Fibroblast of gingiva (primary cell): ENCODE results near the gene KCNJ2.

Source experiments
- DNase-seq: peaks from one replicate; pipeline ENCODE4 v3.0.0-alpha.2; 2011; ENCODE audit warnings: low read depth

KCNJ2 gene

GRCh38 chr17:70159980-70160379 is 9.4 kb upstream of the KCNJ2 start:
- no peak for DNase-seq

- DNase-seq = no peak
Measured at GRCh38 chr17:70161519-70161918, 7.8 kb upstream of the KCNJ2 start.

DNA sequence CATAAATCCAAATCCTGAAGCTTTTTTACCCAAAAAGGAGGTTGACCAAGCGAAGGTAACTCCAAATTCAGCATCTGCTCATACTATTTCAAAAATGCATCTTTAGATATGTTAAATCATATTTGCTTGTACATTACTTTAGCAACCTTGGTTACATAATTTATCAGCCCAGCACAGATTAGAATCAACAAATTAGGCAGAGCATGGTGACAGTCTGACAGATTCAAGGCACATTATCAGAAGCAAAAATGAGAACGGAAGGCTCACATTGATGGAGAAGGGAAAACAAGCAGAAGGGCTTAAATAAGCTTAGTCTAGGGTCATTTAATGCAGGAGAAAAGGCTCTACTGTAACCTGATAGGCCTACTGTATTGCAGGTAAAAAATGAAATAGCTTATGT is 3.9 kb upstream of the KCNJ2 start:
- no peak for DNase-seq

DNA sequence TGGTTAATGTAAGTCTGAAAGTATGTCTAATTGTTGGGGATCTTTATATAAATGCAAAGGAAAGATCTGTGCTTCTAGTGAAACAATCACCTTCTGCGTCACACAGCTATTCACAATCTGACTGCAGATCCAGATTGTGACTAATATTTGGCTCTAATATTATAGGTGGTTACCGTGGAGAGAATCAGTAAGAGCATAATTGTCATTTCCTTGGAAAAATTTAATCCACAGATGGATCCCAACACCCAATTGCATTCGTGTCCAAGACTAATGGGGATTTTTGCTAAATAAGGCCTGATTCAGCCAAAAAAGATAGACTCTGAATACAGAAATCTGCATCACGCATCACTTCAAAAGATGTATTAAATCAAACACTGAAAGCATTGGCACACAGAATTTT is 2.7 kb upstream of the KCNJ2 start:
- no peak for DNase-seq

DNA sequence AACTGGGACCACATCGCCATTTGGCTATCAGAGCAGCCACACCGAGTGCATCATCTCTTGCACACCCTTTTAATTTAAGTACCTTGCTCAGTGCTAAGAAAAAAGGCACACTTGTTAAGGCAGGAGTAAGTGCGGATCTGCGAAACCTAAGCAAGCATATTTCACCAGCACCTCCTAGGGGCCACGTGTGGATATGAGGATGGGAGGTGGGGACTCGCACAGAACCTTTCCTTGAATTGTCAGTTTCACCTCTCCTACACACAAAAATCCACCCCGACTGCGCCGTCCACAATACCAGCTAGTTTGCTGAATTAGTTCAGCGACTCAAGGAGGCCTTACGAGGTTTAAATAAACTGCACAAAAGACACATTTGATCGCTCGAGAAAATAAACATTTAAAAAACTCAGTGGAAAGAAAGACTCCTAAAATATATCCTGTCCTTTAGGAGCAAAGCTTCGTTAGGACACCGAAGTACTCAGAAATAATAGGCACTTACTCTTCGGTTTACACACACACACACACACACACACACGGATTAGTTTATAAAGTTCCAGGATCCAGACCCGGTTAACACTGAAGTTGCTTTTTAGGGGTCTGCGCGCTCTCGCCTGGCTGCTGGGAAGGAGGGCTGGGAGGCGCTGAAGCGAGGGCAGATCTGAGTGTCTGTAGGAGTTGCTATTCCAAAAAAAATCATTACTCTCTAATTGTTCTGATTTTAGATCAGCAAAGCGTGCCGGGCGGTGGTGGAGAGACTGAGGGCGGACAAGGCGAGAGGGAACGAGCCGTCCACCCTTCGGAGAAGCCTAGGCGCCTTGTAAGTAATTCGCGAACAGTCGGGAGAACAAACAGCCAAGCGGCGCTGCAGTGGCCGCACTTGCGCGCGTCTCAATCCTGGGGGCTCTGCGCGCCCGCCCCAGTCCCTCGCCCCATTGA is 1.0 kb upstream of the KCNJ2 start:
- peak; percentile 63 for DNase-seq

DNA sequence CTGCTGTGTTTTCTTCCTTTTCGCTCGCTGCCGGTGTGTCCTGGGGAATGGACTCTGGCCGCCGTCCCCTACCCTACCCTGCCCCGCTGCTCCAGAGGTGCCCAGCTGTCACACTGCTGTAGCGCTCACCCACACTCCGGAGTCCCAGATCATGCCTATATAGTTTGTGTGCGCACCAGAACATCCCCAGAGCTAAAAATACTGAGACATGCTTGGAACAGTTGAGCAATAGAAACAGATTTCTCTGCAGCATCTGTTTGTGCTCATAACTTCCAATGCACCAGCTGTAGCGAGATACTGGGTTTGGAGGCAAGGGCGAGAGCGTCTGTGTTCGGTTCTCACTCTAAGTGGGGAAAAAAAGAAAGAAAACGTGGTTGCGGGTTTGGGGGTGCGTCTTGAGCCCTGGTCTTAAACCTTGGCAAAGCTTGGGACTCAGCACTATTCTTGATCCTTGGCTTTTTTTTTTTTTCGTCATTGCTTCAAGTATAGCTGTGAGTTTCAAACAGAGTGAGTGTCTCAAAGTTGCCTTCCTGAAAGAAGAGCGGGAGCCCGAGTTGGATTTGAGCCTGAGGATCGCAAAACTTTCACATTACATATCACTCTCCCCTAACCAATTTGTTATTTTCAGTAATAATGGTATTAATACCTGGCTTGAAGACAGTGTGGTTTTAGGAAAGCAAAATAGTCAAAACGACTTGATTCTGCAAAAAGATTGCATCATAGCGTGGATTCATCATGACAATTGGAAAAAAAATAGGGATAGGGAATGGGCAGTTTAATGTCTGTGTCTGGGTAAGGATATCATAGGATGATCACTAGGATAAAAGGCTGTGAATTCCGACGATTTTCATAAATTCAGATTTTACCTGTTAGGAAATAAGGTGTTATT is 621 bp downstream of the KCNJ2 start:
- peak; percentile 61 for DNase-seq

- no peak for DNase-seq
Measured at GRCh38 chr17:70171159-70171558, 1.8 kb downstream of the KCNJ2 start.

DNA sequence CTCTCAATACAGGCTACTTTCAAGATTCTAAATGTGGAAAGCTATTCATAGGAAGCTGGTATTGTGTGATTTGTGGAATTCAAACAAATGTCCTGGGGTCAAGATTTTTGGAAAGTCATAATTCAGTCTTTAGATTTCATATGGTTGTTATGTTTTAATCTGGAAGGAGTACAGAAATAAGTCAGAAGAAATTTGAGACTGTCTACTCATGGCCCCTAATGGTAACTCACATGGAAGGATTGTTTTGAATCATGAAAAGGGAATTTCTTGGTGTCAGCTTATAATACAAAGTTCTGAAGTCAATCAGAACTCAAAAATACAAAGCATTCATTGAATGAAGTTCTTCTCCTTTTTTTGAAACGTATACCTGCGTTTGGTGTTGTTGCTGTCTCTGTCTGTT is 3.1 kb downstream of the KCNJ2 start:
- peak; percentile 17 for DNase-seq

DNA sequence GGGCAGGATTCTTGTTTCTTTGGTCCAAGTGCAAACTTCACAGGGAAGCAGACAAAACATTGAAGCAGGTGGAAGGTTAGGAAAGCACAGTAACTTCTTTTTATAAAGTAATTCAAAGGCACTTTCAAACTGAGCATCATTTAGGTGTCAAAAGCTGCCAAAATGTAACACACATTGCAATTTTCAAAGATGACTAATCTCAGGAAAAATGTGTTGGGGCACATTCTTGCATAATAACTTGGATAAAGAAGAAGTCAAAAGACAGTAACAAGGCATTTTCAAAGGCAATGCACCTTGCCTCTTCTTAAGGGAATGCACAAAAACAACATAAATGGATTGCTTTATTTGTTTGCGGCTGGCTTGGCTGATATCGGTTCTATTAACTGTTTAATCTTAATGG is 3.6 kb downstream of the KCNJ2 start:
- no peak for DNase-seq

- DNase-seq = no peak
Measured at GRCh38 chr17:70173681-70174080, 4.3 kb downstream of the KCNJ2 start.

DNA sequence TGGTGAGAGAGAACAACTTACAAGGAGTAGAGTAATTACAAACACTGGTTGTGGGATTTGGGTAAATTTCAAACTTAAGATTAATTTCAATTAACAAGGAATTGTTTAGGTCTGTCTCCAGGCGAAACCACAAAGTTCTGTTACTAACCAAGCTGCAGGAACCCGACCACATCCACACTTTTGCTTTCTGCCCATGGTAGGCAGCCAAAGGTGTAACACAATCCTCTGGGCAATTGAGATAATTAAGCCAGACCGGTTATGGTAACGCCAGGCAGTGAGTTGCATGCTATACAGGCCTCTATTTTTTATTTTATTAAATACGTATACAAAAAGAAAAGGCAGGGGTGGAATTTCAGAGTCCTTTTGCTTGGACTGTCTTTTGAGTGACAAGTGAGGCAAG is 12.0 kb downstream of the KCNJ2 start:
- peak; percentile 34 for DNase-seq

- no peak for DNase-seq
Measured at GRCh38 chr17:70181866-70182265, 12.5 kb downstream of the KCNJ2 start.

GRCh38 chr17:70183508-70183907 is 14.2 kb downstream of the KCNJ2 start:
- no peak for DNase-seq

DNA sequence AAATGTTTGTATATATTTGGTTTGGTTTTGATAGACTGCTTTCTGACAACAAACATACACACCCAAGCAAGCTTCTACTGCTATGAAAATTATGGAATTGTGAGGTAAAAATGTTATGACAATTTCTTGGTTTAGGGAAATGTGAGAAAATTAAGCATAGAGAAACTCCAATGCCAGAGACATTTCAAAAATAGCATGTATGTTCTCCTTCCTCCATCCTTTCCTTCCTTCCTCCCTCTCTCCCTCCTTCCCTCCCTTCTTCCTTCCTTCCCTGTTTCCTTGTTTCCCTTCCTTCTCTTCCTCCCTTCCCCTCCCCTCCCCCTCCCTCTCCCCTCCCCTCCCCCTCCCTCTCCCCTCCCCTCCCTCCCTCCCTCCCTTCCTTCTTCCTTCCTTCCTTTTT is 14.9 kb downstream of the KCNJ2 start:
- DNase-seq = no peak

DNA sequence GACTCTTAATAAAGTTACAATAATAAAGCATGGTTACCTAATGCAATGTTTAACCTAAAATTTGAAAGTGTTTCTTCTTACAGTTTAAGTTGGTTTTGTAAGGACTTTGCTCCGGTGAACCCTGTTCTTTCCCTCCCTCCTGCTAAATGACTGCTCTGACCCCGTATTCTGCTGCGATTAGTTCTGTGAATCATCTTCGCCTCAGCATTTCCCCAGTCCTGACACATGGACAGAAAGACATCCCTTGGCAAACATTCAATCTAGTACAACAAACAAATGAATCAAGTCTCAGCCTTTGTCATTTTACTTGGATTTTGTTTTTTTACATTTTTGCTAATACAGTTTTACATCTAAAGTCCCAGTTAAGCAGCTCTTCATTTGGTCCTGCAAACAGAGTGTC is 15.4 kb downstream of the KCNJ2 start:
- peak; percentile 48 for DNase-seq

DNA sequence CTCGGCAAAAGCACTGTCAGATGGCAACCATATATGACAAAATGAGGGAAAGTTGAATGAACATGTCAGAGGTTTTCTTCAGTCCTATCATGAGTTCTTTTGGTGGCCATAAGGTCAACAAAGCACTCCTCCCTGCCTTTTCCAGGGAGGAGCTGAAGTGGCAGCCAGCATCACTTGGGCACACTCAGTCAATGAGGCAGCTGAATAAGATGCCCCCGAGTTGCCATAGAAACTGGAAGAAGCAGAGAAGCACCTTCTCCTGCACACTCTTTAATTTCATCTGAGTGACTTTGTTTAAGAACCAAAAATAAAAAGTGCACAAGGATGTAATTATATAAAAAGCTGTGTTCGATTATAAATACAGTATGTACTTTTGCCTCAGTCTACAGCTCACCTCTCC is 16.0 kb downstream of the KCNJ2 start:
- no peak for DNase-seq

- DNase-seq = peak; percentile 18
Measured at GRCh38 chr17:70187383-70187782, 18.1 kb downstream of the KCNJ2 start.

DNA sequence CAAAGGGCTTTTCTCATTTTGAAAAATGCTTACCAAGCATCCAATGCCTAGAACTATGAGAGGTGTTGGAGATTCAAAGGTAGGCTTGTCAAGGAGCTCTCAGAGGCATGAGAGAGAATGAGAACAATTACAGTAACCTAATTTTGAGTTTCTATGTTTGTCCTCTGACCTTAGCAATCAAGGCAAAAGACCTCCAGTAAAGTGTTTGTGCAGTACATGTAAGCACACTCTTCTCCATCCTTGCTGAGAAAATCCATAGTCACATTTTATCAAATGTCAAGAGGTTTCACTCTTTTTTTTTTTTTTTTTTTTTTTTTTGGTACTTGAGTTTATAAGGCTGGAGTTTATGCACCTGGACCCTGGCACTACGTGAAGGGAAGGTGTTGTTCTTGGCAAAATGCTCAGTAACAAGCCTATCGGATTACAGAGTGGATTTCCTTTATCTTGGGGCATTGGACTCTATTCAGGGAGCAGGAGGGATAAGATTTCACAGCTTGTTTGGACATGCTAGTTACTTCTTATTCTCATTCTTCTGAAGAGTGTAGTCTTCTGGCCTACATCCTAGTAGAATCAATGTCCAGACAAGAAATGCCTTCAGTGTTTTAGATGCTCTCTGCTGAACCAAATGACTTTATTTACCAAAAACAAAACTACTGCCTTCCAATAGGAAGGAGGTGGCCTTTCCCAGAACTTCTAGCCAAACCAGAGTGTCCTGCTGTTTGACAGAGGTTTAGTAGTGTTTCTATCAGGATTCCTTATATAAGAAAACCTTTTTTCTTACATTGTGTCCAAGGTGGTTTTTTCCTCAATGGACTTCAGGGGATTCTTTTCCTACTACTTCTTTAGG is 21.9 kb downstream of the KCNJ2 start:
- DNase-seq = no peak

GRCh38 chr17:70195091-70195490 is 25.8 kb downstream of the KCNJ2 start:
- DNase-seq = no peak

DNA sequence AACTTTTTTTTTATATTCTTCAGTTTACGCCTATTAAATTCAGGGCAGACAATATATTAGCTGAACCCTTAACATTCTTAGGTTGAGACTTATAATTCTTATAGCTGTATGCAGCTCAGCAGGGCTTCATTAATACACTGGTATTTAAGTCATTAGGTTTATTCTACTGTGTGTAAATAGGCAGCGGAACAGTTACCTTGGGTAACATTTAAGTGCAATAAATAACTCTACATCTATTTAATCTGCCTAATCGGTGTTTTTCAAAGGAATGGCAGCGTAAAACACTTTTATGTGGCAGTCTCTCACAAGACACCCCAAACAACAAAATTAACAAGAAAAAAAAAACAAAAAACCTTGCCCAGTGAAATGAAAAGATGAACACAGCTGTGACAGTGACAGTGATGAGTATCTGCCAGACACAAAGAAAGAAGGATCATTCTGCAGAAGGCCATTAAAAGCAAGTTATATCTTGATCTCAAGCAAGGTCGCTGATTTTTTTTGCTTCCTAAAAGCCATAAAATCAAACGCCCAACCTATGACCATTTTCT is 32.6 kb downstream of the KCNJ2 start:
- no peak for DNase-seq

DNA sequence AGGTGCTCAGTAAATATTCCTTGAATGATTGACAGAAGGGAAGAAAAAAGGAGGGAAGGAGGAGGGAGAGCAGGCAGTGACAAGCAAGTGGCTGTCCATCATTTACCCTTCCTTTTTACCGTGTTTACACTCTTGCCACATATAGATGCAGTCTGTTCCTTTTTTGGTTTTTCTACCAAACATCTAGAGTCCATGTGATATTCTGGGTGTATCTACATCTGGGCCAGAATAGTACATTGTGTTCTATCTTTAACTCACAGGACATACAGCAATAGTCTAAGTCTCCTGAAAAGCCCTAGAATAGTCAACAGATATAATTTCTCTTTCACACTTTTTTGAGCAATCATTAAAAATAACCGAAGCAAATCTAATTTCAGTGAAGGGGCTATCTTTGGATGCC is 33.5 kb downstream of the KCNJ2 start:
- DNase-seq = no peak

DNA sequence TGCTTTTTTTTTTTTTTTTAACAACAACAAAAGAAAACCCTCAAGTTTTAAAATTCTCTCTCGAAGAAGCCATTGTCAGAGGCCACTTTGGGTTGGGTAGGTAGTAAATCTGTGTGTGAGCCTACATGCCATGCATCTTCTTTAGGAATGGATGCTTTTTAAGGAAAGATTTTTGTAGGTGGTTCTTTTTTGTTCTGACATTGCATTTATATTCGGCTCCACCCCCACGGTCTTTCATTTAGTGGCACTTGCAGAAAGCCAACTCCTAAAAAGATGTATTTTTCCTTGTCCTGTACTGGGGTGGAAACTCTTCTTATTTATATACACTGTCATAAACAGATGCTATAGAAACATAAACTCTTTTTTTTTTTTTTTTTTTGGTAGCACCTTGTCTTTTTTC is 35.1 kb downstream of the KCNJ2 start:
- no peak for DNase-seq
